Kidney (tissue), 14 donors: Measurements from ENCODE around the gene PCGF5. TPM values are rescaled to one million over a fixed set of nuclear protein-coding genes. Genes with fewer than 3 reads are reported as not detected.

ENCODE experiments used
- DNase-seq, 5 donors: peaks; one replicate each; pipeline ENCODE4 v3.0.0-alpha.2; 2013 to 2020
- FAIRE-seq: peaks from 2 replicates; lab custom pipeline; 2012; peaks lifted over from hg19 to GRCh38; lab: Jason Lieb, UNC
- H3K27ac ChIP-seq, 2 donors: one replicate each; pipeline ENCODE4 v1.7.0; 2013; ENCODE audit warnings: low read depth in 2 of 2, low read length in 2 of 2, inconsistent platforms in 1 of 2
- H3K27me3 ChIP-seq: one replicate; pipeline ENCODE4 v1.7.1; 2013; ENCODE audit warnings: low read length, inconsistent platforms; ENCODE audit not compliant: control insufficient read depth, insufficient read depth
- H3K36me3 ChIP-seq, 3 donors: one replicate each; pipeline versions ENCODE4 v1.7.0 to v1.7.1; 2013; ENCODE audit warnings: low read length in 3 of 3, control low read depth in 1 of 3, inconsistent platforms in 1 of 3; ENCODE audit not compliant: insufficient read depth in 3 of 3, control insufficient read depth in 2 of 3
- H3K4me1 ChIP-seq, 3 donors: one replicate each; pipeline versions ENCODE4 v1.7.0 to v1.7.1; 2013; ENCODE audit warnings: low read length in 3 of 3, inconsistent platforms in 1 of 3, low read depth in 1 of 3; ENCODE audit not compliant: control insufficient read depth in 2 of 3, insufficient read depth in 2 of 3
- H3K4me3 ChIP-seq, 3 donors: one replicate each; pipeline versions ENCODE4 v1.7.0 to v1.8.1; 2013; ENCODE audit warnings: low read length in 3 of 3, control low read depth in 1 of 3, inconsistent platforms in 1 of 3
- H3K9ac ChIP-seq, 3 donors: one replicate each; pipeline versions ENCODE4 v1.7.0 to v1.7.1; 2013; ENCODE audit warnings: low read length in 3 of 3, control low read depth in 1 of 3, inconsistent platforms in 1 of 3
- H3K9me3 ChIP-seq, 3 donors: one replicate each; pipeline versions ENCODE4 v1.7.0 to v1.7.1; 2013; ENCODE audit warnings: low read length in 3 of 3, control low read depth in 1 of 3, inconsistent platforms in 1 of 3; ENCODE audit not compliant: control insufficient read depth in 2 of 3, insufficient read depth in 1 of 3
- intact Hi-C: fragments of 100-400 bp; cut with DNase I; formaldehyde crosslinking; loops from one replicate; pipeline ENCODE4 v1.11.1; 2022
- polyA plus RNA-seq: library from polyadenylated mRNA; stranded (reverse); fragments of 350-450 nt; fragmentation: Illumina TruSeq; extraction: RNeasy Lipid Tissue Mini Kit (QIAGEN cat#74804); gene quantifications from one replicate; pipeline ENCODE4 v1.2.3, GENCODE V29; 2014; ENCODE audit warnings: low read depth, low replicate concordance; ENCODE audit not compliant: insufficient read depth
- total RNA-seq: library from RNA; stranded (reverse); fragmentation: NEBNext Ultra II Directional; extraction: Animal tissue kit (Norgen Biotek cat#: 25700); gene quantifications from one replicate; pipeline ENCODE4 v1.2.1, GENCODE V29; 2021
- TF ChIP-seq, protein P1 (sequence below): IDR thresholded peaks from 3 replicates; pipeline ENCODE4 v1.5.1; 2012; ENCODE audit warnings: mild to moderate bottlenecking, moderate library complexity, borderline replicate concordance; ENCODE audit not compliant: insufficient read depth; ENCODE audit errors: extremely low read depth
- donor health status: control.
- donor health status: control.
- donor health status: control.
- donor health status: control.
- donor health status: control.
- donor health status: DM: yes; HTN: yes; CAD: no.
- donor health status: Normal renal cell carcinoma (clear cell type).

PCGF5 gene
- total and polyA plus RNA-seq, 2 donors from 2014 or later, result 26.8 to 49.1 TPM

DNA sequence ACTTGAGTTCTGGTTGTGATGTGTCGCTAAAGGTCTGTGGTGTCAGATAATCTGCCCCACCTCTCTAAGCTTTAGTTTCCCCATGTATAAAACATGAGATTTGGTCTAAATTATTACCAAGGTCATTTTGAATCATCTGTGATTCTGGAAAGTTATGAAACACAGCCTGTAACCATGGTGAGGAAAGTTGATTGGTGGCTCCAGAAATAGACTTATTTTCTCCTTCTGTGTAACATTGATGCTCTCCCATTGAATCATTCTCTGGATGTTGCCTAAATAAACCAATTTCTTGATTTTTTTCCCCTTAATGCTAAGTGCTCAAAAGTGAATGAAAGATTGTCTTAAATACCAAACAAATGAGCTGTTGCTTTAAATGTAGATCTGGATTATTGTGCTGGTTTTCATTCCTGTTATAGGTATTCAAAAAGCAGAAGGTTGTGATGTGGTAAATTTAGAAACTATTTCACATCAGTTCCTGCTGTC lies 30.0 kb upstream of the PCGF5 start:
- TF ChIP-seq, protein P1, sequence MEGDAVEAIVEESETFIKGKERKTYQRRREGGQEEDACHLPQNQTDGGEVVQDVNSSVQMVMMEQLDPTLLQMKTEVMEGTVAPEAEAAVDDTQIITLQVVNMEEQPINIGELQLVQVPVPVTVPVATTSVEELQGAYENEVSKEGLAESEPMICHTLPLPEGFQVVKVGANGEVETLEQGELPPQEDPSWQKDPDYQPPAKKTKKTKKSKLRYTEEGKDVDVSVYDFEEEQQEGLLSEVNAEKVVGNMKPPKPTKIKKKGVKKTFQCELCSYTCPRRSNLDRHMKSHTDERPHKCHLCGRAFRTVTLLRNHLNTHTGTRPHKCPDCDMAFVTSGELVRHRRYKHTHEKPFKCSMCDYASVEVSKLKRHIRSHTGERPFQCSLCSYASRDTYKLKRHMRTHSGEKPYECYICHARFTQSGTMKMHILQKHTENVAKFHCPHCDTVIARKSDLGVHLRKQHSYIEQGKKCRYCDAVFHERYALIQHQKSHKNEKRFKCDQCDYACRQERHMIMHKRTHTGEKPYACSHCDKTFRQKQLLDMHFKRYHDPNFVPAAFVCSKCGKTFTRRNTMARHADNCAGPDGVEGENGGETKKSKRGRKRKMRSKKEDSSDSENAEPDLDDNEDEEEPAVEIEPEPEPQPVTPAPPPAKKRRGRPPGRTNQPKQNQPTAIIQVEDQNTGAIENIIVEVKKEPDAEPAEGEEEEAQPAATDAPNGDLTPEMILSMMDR, result no peak
- DNase-seq (no peak), FAIRE-seq (no peak)
- Histone ChIP-seq H3K36me3 (no peaks in the 10 kb centered on the region), H3K9me3 (no peaks in the 10 kb centered on the region), H3K27me3 (no peaks in the 10 kb centered on the region), H3K9ac (no peak overlapping the region), H3K27ac (no peak overlapping the region), H3K4me1 (no peaks in the 10 kb centered on the region), H3K4me3 (no peak overlapping the region)
- intact Hi-C loops, result no loop called here

DNA sequence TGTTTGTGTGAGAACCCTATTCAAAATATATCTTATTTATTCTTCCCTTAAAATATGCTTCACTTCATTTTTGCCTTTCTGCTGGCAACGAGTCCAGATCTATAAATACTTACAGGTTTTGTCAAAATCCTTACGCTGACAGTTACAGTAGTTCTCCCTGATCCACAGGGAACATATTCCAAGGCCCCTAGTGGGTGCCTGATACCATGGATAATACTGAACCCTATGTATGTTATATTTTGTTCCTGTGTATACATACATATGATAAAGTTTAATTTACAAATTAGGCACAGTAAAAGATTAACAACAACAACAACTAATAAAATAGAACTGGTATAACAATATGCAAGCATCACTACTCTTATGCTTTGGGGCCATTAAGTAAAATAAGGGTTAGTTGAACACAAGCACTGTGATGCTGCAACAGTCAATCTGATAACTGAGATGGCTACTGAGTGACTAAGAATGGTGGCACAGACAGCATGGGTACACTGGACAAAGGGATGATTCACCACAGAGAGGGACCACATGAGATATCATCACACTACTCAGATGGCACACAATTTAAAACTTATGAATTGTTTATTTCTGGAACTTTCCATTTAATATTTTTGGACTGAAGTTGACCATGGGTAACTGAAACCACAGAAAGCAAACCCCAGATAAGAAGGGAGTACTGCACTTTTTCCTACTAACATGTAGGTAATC lies 29.4 kb upstream of the PCGF5 start:
- Histone ChIP-seq H3K4me1 (no peaks in the 10 kb centered on the region), H3K27me3 (no peaks in the 10 kb centered on the region), H3K27ac (no peak overlapping the region), H3K36me3 (no peaks in the 10 kb centered on the region), H3K4me3 (no peak overlapping the region), H3K9ac (no peak overlapping the region), H3K9me3 (no peaks in the 10 kb centered on the region)
- intact Hi-C loops, result no loop called here
- DNase-seq (no peak), FAIRE-seq (no peak)
- TF ChIP-seq, protein P1, result no peak

DNA sequence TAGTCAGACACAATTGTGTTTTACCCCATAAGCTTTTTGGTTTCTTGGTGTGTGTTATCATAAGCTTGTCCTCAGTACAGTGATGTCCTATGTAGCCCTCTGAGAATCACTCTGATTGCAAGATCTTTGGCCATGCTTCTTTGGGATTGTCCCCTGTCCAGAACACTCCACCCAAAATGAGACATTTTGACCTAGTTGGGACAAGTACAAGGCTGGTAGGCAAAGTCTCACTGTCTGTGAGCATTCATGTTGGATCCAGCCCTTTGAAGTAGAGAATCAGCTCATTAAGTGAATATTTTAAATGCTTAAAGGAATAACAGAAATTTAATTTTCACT lies 28.9 kb upstream of the PCGF5 start:
- Histone ChIP-seq H3K27ac (no peak overlapping the region), H3K36me3 (no peaks in the 10 kb centered on the region), H3K9me3 (no peaks in the 10 kb centered on the region), H3K27me3 (no peaks in the 10 kb centered on the region), H3K4me3 (no peak overlapping the region), H3K9ac (no peak overlapping the region), H3K4me1 (no peaks in the 10 kb centered on the region)
- TF ChIP-seq, protein P1, result no peak
- intact Hi-C loops, result no loop called here
- DNase-seq, result no peak
- FAIRE-seq, result no peak
